Breast epithelium (tissue), 4 donors: ENCODE data around the gene CYFIP2. TPM values are rescaled to one million over a fixed set of nuclear protein-coding genes. Genes with fewer than 3 reads are reported as not detected.

Experiments
- DNase-seq, 2 donors: peaks; one replicate each; pipeline ENCODE4 v3.0.0-alpha.2; 2019; ENCODE audit warnings: low spot score in 2 of 2
- H3K27ac ChIP-seq, 2 donors: fragments of 200-600 bp; sonication (generic) in 1 of 2; one replicate each; pipeline ENCODE4 v1.5.1; 2016 to 2019; ENCODE audit warnings: mild to moderate bottlenecking in 1 of 2
- H3K27me3 ChIP-seq, 2 donors: fragments of 200-600 bp; sonication (generic) in 1 of 2; one replicate each; pipeline versions ENCODE4 v1.5.1 to v1.6.0; 2017 to 2019; ENCODE audit warnings: control low read depth in 1 of 2, mild to moderate bottlenecking in 1 of 2
- H3K36me3 ChIP-seq: fragments of 200-600 bp; one replicate; pipeline ENCODE4 v1.5.1; 2019
- H3K4me1 ChIP-seq, 2 donors: fragments of 200-600 bp; sonication (generic); one replicate each; pipeline ENCODE4 v1.5.1; 2016 to 2019; ENCODE audit warnings: control low read depth in 1 of 2
- H3K4me3 ChIP-seq, 3 donors: fragments of 200-600 bp; sonication (generic); 1 replicate in 2 of 3; 2 replicates in 1 of 3; pipeline ENCODE4 v1.5.1; 2016 to 2019; ENCODE audit warnings: mild to moderate bottlenecking in 3 of 3, moderate library complexity in 2 of 3
- H3K9me3 ChIP-seq, 2 donors: fragments of 200-600 bp; sonication (generic) in 1 of 2; one replicate each; pipeline ENCODE4 v1.5.1; 2016 to 2019; ENCODE audit warnings: control low read depth in 1 of 2
- POLR2A ChIP-seq: fragments of 450-650 bp; IDR thresholded peaks from one replicate; pipeline ENCODE4 v1.6.1; 2016; ENCODE audit warnings: antibody characterized with exemption, mild to moderate bottlenecking, moderate library complexity
- POLR2AphosphoS5 ChIP-seq, 3 donors: sonication (generic); formaldehyde crosslinking; IDR thresholded peaks; one replicate each; pipeline ENCODE4 v1.6.1; 2017; ENCODE audit warnings: antibody characterized with exemption in 3 of 3
- intact Hi-C: fragments of 100-400 bp; cut with DNase I; formaldehyde crosslinking; loops from one replicate; pipeline ENCODE4 v1.15.1; 2023; ENCODE audit warnings: low total_unique reads
- total RNA-seq, 3 donors: library from RNA; depleted of rRNA; stranded (reverse); fragments of >200 nt; gene quantifications; one replicate each; pipeline ENCODE4 v1.1.0, GENCODE V29; 2016
- TF ChIP-seq, protein P1 (sequence below), 3 donors: fragments of 450-650 bp; IDR thresholded peaks; one replicate each; pipeline ENCODE4 v1.5.1; 2016 to 2017; ENCODE audit warnings: antibody characterized with exemption in 3 of 3, mild to moderate bottlenecking in 3 of 3, moderate library complexity in 3 of 3

Gene CYFIP2
- total RNA-seq, 3 donors from 2014 or later: 6.2 to 15.5 (median 12.1) TPM

DNA sequence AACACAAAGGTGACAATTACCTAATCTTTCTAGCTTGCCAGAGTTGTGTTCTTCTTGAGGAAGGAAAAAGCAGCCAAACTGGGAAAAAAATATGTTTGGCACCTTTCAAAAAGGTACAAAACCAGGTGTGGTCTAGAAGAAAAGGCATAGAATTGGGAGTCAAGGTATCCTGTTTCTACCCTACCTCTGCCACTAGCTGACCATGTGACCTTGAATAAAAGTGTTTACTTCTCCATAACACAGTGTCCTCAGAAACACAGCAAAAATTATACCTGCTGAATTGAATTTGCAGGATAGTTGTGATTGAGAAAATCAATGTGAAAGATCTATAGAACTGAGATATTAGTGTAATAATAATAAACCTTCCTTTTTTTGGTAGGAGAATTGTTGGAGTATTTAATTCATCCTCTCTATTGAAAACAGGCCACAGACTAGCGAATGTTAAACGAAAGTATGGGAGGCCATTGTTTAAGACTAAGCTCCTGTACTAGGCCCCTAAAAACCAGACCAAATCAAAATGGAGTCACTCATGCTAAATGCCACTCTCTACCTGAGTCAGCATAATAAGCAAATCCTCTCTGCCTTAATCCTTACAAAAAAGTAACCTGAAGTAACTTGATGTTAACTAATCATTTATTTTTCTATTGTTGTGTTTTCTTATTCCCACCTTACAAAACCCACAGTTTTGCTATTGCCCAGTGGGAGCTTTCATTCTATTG is 12.6 kb downstream of the CYFIP2 start:
- H3K9me3 ChIP-seq: no peaks in the 10 kb centered on the region
- no peak overlapping the region for H3K27ac ChIP-seq
- intact Hi-C loops: no loop called here
- H3K4me1 ChIP-seq: no peaks in the 10 kb centered on the region
- no peaks in the 10 kb centered on the region for H3K27me3 ChIP-seq
- H3K4me3 ChIP-seq: no peak overlapping the region
- TF ChIP-seq POLR2AphosphoS5 (IDR thresholded peaks at IDR 0.05): no peak
- TF ChIP-seq, protein P1, sequence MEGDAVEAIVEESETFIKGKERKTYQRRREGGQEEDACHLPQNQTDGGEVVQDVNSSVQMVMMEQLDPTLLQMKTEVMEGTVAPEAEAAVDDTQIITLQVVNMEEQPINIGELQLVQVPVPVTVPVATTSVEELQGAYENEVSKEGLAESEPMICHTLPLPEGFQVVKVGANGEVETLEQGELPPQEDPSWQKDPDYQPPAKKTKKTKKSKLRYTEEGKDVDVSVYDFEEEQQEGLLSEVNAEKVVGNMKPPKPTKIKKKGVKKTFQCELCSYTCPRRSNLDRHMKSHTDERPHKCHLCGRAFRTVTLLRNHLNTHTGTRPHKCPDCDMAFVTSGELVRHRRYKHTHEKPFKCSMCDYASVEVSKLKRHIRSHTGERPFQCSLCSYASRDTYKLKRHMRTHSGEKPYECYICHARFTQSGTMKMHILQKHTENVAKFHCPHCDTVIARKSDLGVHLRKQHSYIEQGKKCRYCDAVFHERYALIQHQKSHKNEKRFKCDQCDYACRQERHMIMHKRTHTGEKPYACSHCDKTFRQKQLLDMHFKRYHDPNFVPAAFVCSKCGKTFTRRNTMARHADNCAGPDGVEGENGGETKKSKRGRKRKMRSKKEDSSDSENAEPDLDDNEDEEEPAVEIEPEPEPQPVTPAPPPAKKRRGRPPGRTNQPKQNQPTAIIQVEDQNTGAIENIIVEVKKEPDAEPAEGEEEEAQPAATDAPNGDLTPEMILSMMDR (IDR thresholded peaks at IDR 0.05): no peak
- TF ChIP-seq POLR2A: no peak
- no peak for DNase-seq
- no peaks in the 10 kb centered on the region for H3K36me3 ChIP-seq

DNA sequence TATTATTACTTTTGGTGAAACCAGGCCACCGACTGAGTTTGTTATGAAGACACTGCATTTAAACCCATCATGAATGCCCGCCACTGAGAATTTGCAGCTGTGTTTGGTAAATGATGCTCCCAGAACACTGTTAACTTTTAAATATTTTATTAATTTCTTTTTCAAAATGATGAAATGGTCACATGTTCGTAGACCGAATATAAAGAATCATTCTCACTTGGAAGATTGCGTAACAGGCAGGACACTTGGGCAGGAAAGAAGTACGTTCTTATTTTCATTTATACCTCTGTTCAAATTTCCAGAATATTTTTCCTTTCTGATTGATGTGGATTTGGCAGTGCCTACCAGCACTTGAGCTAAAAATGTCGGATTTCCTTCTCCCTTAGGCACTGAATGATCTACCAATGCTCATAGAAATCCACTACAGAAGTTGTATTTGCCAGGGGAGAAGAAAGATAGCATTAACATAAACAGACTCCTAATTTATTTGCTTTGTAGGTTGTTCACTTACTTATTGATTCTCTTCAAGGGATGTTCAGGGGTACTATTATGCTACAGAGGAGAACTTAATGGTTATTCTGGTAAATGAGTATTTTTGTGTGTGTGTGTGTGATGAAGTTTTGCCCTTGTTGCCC is 13.8 kb downstream of the CYFIP2 start:
- Histone ChIP-seq H3K27me3 (no peaks in the 10 kb centered on the region), H3K36me3 (no peaks in the 10 kb centered on the region), H3K4me3 (no peak overlapping the region), H3K27ac (no peak overlapping the region), H3K9me3 (no peaks in the 10 kb centered on the region), H3K4me1 (no peaks in the 10 kb centered on the region)
- intact Hi-C loops: no loop called here
- no peak for DNase-seq
- TF ChIP-seq, protein P1 (IDR thresholded peaks at IDR 0.05): no peak

DNA sequence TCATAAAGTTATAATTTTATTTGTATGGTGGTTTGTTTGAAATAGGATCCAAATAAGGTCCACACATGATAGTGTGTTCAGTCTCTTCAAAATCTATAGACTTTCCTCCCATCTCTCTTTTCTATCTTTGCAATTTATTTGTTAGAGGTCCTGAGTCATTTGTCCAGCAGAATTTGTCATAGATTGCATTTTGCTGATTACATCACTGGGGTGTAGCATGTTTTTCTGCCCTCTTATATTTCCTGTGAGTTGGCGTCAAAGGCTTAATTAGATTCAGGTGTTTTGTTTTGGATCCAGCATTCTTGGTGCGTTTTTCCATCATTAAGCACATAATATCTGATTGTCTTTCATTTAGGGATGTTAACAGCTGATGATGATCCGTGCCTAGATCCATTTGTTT is 15.0 kb downstream of the CYFIP2 start:
- Histone ChIP-seq H3K9me3 (no peaks in the 10 kb centered on the region), H3K27ac (no peak overlapping the region), H3K36me3 (no peaks in the 10 kb centered on the region), H3K4me3 (no peak overlapping the region), H3K4me1 (no peaks in the 10 kb centered on the region), H3K27me3 (no peaks in the 10 kb centered on the region)
- no peak for DNase-seq
- TF ChIP-seq, protein P1 (IDR thresholded peaks at IDR 0.05): no peak
- TF ChIP-seq POLR2A (no peak), POLR2AphosphoS5 (IDR thresholded peaks at IDR 0.05) (no peak)
- intact Hi-C loops: no loop called here

DNA sequence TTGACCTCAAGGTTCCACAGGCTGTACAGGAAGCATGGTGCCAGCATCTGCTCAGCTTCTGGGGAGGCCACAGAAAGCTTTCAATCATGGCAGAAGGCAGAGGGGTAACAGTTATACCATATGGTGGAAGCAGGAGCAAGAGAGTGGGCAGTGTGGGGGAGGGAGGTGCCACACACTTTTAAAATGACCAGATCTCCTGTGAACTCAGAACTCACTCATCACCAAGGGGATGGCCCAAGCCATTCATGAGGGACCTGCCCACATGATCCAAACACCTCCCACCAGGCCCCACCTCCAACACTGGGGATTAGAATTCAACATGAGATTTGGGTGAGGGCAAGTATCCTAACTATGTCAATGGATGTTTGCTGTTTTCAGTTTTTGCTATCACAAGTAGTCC is 16.2 kb downstream of the CYFIP2 start:
- Histone ChIP-seq H3K4me3 (no peak overlapping the region), H3K9me3 (no peaks in the 10 kb centered on the region), H3K27ac (no peak overlapping the region), H3K36me3 (no peaks in the 10 kb centered on the region), H3K27me3 (no peaks in the 10 kb centered on the region), H3K4me1 (no peaks in the 10 kb centered on the region)
- TF ChIP-seq POLR2A: no peak
- TF ChIP-seq, protein P1 (IDR thresholded peaks at IDR 0.05): no peak
- no peak for TF ChIP-seq POLR2AphosphoS5 (IDR thresholded peaks at IDR 0.05)
- intact Hi-C loops: no loop called here
- DNase-seq: no peak

DNA sequence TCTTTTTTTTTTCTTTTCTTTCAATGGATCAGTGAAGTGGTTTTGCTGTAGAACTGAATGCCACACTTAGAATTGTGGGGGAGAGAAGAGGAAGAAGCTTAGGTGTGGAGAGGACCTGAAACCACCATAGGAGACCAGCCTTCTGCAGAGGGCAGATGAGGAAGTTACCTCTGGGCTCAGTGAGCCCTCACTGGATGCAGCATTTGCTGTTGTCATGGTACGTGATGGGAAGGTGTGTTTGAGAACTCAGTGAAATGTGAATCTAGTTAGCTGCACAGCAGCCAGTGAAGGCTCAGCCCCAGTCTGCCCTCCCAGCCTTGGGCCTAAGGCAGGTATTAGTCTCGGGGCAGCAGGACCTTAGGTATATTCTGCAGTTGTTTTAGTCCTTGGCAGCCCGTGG is 17.5 kb downstream of the CYFIP2 start:
- intact Hi-C loops: no loop called here
- Histone ChIP-seq H3K36me3 (no peaks in the 10 kb centered on the region), H3K27me3 (no peaks in the 10 kb centered on the region), H3K4me1 (no peaks in the 10 kb centered on the region), H3K4me3 (no peak overlapping the region), H3K9me3 (no peaks in the 10 kb centered on the region), H3K27ac (no peak overlapping the region)
- DNase-seq: no peak
- TF ChIP-seq POLR2AphosphoS5 (IDR thresholded peaks at IDR 0.05): no peak
- TF ChIP-seq, protein P1 (IDR thresholded peaks at IDR 0.05): no peak
